Osteoblast (primary cell): ENCODE data around the gene TXNL4A. TPM values are rescaled to one million over a fixed set of nuclear protein-coding genes. Genes with fewer than 3 reads are reported as not detected.
A peak's percentile ranks its signal among the peaks of the same experiment; 100 is the strongest.

Source experiments
- DNase-seq: peaks from one replicate; pipeline ENCODE4 v3.0.0; 2011; ENCODE audit warnings: low spot score, mixed read lengths; ENCODE audit not compliant: insufficient read length; ENCODE audit errors: missing footprints
- H2AFZ ChIP-seq: 2 replicates; pipeline ENCODE4 v1.6.0; 2011; ENCODE audit warnings: mild to moderate bottlenecking, low read length
- H3K27ac ChIP-seq: 2 replicates; pipeline ENCODE4 v1.5.1; 2011; ENCODE audit warnings: mild to moderate bottlenecking, low read depth, low read length, moderate library complexity
- H3K27me3 ChIP-seq: 2 replicates; pipeline ENCODE4 v1.6.0; 2012; ENCODE audit warnings: mild to moderate bottlenecking, control low read depth, inconsistent platforms, low read length, moderate library complexity; ENCODE audit not compliant: insufficient read depth
- H3K36me3 ChIP-seq: 2 replicates; pipeline ENCODE4 v1.5.1; 2011; ENCODE audit warnings: mild to moderate bottlenecking, low read length, control low read depth, moderate library complexity; ENCODE audit not compliant: insufficient read depth
- H3K4me1 ChIP-seq: 2 replicates; pipeline ENCODE4 v1.5.1; 2011; ENCODE audit warnings: mild to moderate bottlenecking, low read length, control low read depth, moderate library complexity; ENCODE audit not compliant: insufficient read depth
- H3K4me2 ChIP-seq: 2 replicates; pipeline ENCODE4 v1.6.0; 2011; ENCODE audit warnings: mild to moderate bottlenecking, low read length; ENCODE audit not compliant: insufficient read depth
- H3K4me3 ChIP-seq: fragments of 200-600 bp; sonication (generic); 3 replicates; pipeline ENCODE4 v1.5.1; 2012; ENCODE audit warnings: mild to moderate bottlenecking, low read length, inconsistent platforms; ENCODE audit not compliant: insufficient read depth
- H3K79me2 ChIP-seq: 2 replicates; pipeline ENCODE4 v1.6.0; 2012; ENCODE audit warnings: mild to moderate bottlenecking, low read length, control low read depth, inconsistent platforms; ENCODE audit not compliant: insufficient read depth
- H3K9me3 ChIP-seq: 2 replicates; pipeline ENCODE4 v1.5.1; 2011; ENCODE audit warnings: low read depth, low read length, control low read depth
- H4K20me1 ChIP-seq: 2 replicates; pipeline ENCODE4 v1.6.0; 2012; ENCODE audit warnings: mild to moderate bottlenecking, low read length, control low read depth; ENCODE audit not compliant: insufficient read depth
- CTCF ChIP-seq: IDR thresholded peaks from 2 replicates; pipeline ENCODE4 v1.5.1; 2011; ENCODE audit warnings: mild to moderate bottlenecking, low read depth, low read length, moderate library complexity; ENCODE audit errors: extremely low read depth
- total RNA-seq: library from RNA; depleted of rRNA; stranded (reverse); fragments of >200 nt; gene quantifications from 2 replicates; pipeline ENCODE4 v1.2.3, GENCODE V29; 2012

TXNL4A gene
- total RNA-seq, 1 donor, result 54.6 TPM

GRCh38 chr18:79956276-79956675, 32.1 kb downstream of the TXNL4A start:
- no peak overlapping the region for H2AFZ ChIP-seq
- H3K4me1 ChIP-seq, result peaks cover 12% of the 10 kb centered on the region
- no peaks in the 10 kb centered on the region for H3K27me3 ChIP-seq
- no peaks in the 10 kb centered on the region for H3K36me3 ChIP-seq
- DNase-seq, result no peak
- H3K9me3 ChIP-seq, result no peaks in the 10 kb centered on the region
- no peaks in the 10 kb centered on the region for H3K79me2 ChIP-seq
- H3K4me3 ChIP-seq, result no peak overlapping the region
- no peaks in the 10 kb centered on the region for H4K20me1 ChIP-seq
- H3K27ac ChIP-seq, result no peak overlapping the region
- no peak overlapping the region for H3K4me2 ChIP-seq
- no peak for TF ChIP-seq CTCF

- no peak for TF ChIP-seq CTCF
- no peak overlapping the region for H3K27ac ChIP-seq
- peaks cover 1% of the 10 kb centered on the region for H4K20me1 ChIP-seq
- H3K79me2 ChIP-seq, result peaks cover 7% of the 10 kb centered on the region
- no peaks in the 10 kb centered on the region for H3K36me3 ChIP-seq
- H2AFZ ChIP-seq, result no peak overlapping the region
- H3K4me3 ChIP-seq, result no peak overlapping the region
- H3K27me3 ChIP-seq, result no peaks in the 10 kb centered on the region
- no peak overlapping the region for H3K4me2 ChIP-seq
- DNase-seq, result no peak
- peaks cover 11% of the 10 kb centered on the region for H3K4me1 ChIP-seq
- no peaks in the 10 kb centered on the region for H3K9me3 ChIP-seq
Observed at GRCh38 chr18:79955302-79956075, 32.9 kb downstream of the TXNL4A start.

- no peaks in the 10 kb centered on the region for H3K27me3 ChIP-seq
- no peak for TF ChIP-seq CTCF
- H4K20me1 ChIP-seq, result peaks cover 8% of the 10 kb centered on the region
- no peak overlapping the region for H2AFZ ChIP-seq
- H3K4me2 ChIP-seq, result no peak overlapping the region
- peaks cover 10% of the 10 kb centered on the region for H3K4me1 ChIP-seq
- H3K27ac ChIP-seq, result no peak overlapping the region
- no peak overlapping the region for H3K4me3 ChIP-seq
- no peaks in the 10 kb centered on the region for H3K9me3 ChIP-seq
- peaks cover 14% of the 10 kb centered on the region for H3K79me2 ChIP-seq
- no peaks in the 10 kb centered on the region for H3K36me3 ChIP-seq
- peak; percentile 11 for DNase-seq
Observed at GRCh38 chr18:79954791-79955190, 33.6 kb downstream of the TXNL4A start.

GRCh38 chr18:79953971-79954651, 34.3 kb downstream of the TXNL4A start:
- H3K4me3 ChIP-seq, result no peak overlapping the region
- H3K4me2 ChIP-seq, result no peak overlapping the region
- peaks cover 14% of the 10 kb centered on the region for H4K20me1 ChIP-seq
- H2AFZ ChIP-seq, result no peak overlapping the region
- no peaks in the 10 kb centered on the region for H3K27me3 ChIP-seq
- peaks cover 11% of the 10 kb centered on the region for H3K4me1 ChIP-seq
- H3K79me2 ChIP-seq, result peaks cover 20% of the 10 kb centered on the region
- no peak for TF ChIP-seq CTCF
- no peak overlapping the region for H3K27ac ChIP-seq
- H3K9me3 ChIP-seq, result no peaks in the 10 kb centered on the region
- no peak for DNase-seq
- H3K36me3 ChIP-seq, result peaks cover 2% of the 10 kb centered on the region
